Measurements from ENCODE around the gene PRKN.
"Not testable (repeated sequence)": the region's sequence is repeated elsewhere in the genome, so short reads cannot be mapped to it uniquely, and the experiment has no call there.

PRKN gene

DNA sequence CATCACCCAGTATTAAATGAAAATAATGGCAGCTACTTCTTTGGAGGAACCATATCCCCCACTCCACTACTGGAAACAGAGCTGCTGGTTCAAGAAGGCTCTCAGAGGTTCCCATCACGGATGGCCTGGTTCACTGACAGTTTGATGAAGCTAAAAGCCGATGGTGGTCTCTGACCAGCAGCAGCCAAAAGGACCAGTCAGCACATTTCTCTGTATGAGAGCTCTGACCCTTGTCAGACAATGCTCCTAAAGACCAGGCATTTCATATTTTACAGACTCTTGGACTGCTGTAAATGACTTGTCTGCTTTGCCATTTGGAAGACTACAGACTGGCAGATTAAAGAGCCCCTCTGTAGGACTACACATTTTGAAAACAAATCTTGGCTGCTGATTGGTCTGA is 16.6 kb downstream of the PRKN start:
- DNase-seq (ENCODE audit: low read depth in 2 of 2): no peak

- DNase-seq (ENCODE audit: low read depth in 2 of 2): no peak
These were observed 17.1 kb downstream of the PRKN start for GRCh38 chr6:162710419-162710818.

GRCh38 chr6:162709431-162709830 is 18.1 kb downstream of the PRKN start:
- DNase-seq (ENCODE audit: low read depth in 2 of 2): no peak

DNA sequence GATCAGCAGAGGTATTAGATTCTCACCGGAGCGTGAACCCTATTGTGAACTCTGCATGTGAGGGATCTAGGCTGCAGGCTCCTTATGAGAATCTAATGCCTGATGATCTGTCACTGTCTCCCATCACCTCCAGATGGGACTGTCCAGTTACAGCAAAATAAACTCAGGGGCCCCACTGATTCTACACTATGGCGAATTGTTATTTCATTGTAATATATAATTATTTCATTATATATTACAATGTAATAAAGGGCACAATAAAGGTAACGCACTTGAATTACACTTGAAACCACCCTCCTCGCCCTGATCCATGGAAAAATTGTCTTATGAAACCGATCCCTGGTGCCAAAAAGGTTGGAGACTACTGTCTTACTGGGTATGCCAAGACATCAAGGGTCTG is 18.6 kb downstream of the PRKN start:
- DNase-seq (ENCODE audit: low read depth in 2 of 2): no peak

DNA sequence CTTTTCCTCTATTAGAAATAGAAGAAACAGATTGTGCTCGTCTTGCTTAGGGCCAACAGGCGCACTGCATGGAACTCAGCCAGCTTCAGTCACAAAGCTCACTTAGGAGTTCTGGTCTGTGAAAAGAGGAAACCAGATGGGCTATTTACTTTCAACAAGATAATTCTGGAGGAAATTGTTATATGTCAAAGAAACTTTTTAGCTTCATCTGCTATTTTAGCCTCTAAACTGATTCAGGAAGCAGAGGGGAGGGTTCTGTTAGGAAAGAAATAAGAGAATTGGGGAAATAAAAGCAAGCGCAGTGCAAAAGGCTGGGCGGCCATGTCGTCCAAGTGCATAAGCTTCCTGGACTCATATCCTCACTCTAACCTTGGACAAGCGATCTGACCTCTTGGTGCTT is 21.3 kb downstream of the PRKN start:
- DNase-seq (ENCODE audit: low read depth in 2 of 2): no peak

DNA sequence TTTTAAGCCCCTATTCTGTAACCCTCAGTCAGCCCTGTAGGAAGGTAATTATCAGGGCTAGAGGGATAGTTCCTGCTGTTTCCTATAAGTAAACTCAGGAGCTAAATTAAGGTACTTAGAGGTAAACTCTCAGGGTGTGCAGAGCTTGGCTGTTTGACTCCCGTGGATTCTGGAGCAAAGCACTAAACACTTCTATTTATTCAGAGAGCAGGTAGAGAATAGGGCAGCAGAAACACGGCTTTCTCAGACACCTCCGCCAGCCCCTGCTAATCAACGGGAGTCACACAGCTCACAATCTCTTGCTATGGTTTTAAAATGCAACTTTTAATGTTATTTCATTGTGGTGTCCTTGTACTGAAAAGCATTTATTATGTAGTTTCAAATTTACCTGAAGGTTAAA is 21.8 kb downstream of the PRKN start:
- no peak for DNase-seq (ENCODE audit: low read depth in 2 of 2)

- no peak for DNase-seq (ENCODE audit: low read depth in 2 of 2)
These were observed 23.6 kb downstream of the PRKN start for GRCh38 chr6:162704001-162704400.

- DNase-seq (ENCODE audit: low read depth in 2 of 2): no peak
These were observed 25.1 kb downstream of the PRKN start for GRCh38 chr6:162702446-162702845.

GRCh38 chr6:162701551-162701950 is 26.0 kb downstream of the PRKN start:
- no peak for DNase-seq (ENCODE audit: low read depth in 2 of 2)

DNA sequence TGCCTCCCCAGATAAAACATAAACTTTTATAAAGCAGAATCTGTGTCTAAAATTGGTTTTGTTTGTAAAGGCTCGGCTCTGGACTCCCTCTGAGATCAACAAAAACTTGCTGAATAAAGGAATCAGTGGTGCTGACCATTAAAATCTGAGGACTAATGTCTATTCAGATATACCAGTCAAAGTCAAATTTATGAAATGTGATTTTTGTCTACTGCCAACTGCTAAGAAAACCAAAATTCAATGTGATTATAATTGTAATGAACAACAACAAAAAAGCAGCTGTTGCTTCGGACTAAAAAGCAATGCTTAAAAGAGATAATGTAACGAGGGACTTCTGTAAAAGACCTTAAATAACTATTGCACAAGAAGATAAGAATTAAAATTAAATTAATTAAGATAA is 26.6 kb downstream of the PRKN start:
- DNase-seq (ENCODE audit: low read depth in 2 of 2): no peak

DNA sequence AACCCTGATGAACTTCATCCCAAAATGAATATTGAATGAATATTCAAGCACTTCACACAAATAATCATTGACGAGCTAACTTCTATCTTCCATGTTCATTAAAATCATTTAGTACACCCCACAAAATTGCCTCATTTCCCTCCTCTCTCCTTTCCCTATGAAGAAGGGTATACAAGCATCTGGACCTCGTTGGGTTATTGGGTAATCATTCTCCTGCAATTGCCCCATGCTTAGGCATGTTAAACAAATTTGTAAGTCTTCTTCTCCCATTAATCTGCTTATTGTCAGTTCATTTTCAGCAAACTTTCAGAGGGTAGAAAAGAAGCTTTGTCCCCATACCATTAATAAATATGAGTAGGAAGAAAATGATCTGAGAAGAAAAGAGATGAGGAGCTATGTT is 27.6 kb downstream of the PRKN start:
- DNase-seq (ENCODE audit: low read depth in 2 of 2): no peak

DNA sequence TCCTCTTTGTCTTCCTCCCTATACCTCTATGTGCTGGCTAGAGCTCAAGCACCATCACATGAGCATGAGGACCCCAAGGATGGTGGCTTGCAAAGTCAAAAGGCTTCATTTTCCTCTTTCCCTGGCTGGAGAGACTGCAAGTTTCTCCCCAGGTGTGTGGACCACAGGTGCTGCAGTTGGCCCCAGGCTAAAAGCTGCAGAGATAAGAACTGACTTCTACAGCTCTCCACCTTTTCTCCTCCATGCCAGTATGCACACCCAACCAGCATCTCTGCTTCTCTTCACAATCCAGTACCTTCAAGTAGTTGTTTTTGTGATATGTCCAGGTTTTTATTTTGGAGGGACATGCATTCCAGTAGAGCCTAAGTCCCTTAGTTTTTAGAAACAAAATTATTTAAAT is 29.1 kb downstream of the PRKN start:
- no peak for DNase-seq (ENCODE audit: low read depth in 2 of 2)

DNA sequence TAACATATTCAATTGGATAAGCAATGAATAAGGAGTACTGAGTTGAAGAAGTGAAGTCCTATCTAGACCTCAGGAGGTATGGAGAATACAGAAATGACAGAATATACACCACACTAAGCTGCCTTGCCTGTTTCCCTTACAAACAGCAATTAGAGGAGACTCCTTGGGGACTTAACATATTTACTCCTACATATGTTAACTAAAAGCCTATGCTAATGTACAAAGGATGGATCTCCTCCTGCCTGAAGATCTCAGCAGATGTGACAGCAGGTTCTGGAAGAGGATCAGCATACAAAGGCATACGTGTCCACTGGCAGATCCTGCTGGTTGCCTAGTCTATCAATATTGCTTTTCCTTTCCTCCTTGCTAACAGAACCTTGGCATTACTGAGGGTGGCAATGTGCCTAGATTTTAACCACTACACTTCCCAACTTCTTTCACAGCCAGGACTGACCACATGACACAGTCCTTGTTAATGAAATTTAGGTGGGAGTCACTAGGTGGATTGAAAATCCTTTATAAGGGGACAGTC is 29.6 kb downstream of the PRKN start:
- DNase-seq (ENCODE audit: low read depth in 2 of 2): no peak

DNA sequence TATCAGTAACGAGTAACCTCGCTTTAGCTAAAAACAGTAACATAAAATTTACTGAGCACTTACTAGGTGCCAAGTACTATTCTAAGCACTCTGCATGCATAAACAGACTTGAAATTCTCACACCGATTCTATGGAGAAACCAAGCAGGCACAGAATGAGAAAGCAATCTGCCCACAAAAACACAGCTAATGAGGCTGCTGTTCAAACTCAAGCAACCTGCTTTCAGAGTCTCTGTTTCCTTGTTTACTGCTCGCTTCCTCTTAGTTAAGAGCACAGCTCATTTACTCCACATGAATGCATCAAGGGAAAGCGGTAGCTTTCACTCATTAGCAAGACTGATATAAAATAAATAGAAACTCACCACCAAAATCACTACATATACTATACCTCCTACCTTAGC is 37.4 kb downstream of the PRKN start:
- no peak for DNase-seq (ENCODE audit: low read depth in 2 of 2)

- no peak for DNase-seq (ENCODE audit: low read depth in 2 of 2)
These were observed 38.7 kb downstream of the PRKN start for GRCh38 chr6:162688751-162689345.

GRCh38 chr6:162685586-162685985 is 42.0 kb downstream of the PRKN start:
- DNase-seq (ENCODE audit: low read depth in 2 of 2): no peak

- DNase-seq (ENCODE audit: low read depth in 2 of 2): no peak
These were observed 42.6 kb downstream of the PRKN start for GRCh38 chr6:162684961-162685360.

DNA sequence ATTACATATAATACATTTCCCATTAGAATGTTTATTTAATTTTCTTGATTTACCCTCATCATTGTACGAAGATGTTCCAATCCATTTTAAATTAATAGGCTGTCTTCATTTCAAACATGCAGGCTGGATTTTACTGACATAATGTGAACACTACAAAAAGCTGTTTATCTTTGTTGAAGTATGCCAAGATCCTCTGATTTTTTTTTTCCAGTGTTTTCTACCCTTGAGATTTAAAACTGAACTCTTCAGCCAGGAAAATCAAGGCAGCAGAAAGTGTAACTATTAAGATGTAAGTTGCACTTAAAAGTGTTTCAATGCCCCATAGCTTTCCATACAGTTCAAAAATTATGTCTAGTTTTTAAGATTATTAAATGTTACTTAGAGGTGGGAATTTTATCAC is 43.5 kb downstream of the PRKN start:
- DNase-seq (ENCODE audit: low read depth in 2 of 2): no peak

- DNase-seq (ENCODE audit: low read depth in 2 of 2): no peak
These were observed 44.4 kb downstream of the PRKN start for GRCh38 chr6:162683135-162683534.

- DNase-seq (ENCODE audit: low read depth in 2 of 2): no peak
These were observed 46.1 kb downstream of the PRKN start for GRCh38 chr6:162681447-162681846.

DNA sequence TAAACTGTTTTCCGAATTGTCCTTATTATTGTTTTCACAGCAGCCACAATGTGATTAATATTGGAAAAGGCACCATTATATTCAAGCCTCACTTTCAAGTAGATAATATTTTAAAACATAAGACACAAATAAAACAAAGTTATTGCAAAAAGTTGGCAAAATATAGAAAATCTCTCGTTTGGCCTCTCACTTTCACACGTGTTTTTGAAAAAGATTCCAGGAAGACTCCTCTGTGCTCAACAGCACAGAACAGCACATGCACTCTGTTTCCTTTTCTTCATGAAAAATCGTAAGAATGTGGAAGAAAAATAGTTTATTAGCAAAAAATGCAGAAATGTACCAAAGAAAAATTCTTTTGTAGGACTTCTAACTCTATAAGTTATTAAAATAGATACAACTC is 46.7 kb downstream of the PRKN start:
- DNase-seq (ENCODE audit: low read depth in 2 of 2): no peak

- no peak for DNase-seq (ENCODE audit: low read depth in 2 of 2)
These were observed 47.2 kb downstream of the PRKN start for GRCh38 chr6:162680367-162680766.

DNA sequence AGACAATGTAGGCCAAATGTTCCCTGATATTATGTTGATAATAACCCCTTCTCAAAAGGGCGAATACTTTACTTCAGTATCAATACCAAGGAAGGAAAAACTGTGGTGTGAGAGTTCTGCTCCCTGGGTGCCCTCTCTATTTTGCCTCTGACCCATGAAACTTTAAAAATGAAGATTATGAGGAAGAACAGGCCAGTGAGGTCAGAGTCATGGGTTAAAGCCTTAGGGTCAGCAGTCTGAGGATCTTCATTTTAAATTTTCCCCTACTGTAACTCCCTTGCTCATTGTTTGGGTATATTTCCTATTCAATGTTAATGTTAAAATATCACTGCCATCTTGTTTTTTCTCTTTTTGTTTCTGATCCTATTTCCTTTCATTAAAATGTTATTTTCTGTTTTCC is 47.9 kb downstream of the PRKN start:
- DNase-seq (ENCODE audit: low read depth in 2 of 2): no peak

DNA sequence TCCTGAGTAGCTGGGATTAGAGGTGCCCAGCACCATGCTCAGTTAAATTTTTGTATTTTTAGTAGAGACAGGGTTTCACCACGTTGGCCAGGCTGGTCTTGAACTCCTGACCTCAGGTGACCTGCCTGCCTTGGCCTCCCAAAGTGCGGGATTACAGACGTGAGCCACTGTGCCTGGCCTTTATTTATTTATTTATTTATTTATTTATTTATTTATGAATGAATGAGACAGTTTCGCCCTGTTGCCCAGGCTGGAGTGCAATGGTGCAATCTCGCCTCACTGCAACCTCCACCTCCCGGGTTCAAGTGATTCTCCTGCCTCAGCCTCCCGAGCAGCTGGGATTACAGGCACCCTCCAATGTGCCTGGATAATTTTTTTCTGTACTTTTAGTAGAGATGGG is 48.7 kb downstream of the PRKN start:
- DNase-seq (ENCODE audit: low read depth in 2 of 2): not testable (repeated sequence)

Measured in stimulated activated CD4-positive, alpha-beta T cell treated with anti-CD3 and anti-CD28 coated beads, Interleukin-1b, Interleukin-23, amount 100 ng/mL, for 1 hour (primary cell).